NCI-H748 (cell line): Measurements from ENCODE around the gene TVP23A.
"Not testable (repeated sequence)": the region's sequence is repeated elsewhere in the genome, so short reads cannot be mapped to it uniquely, and the experiment has no call there.

Experiments
- DNase-seq: peaks from one replicate; lab custom pipeline; 2025; ENCODE audit not compliant: unreplicated experiment; lab: John Stamatoyannopoulos, UW

The TVP23A gene

GRCh38 chr16:10836174-10836853, 17.7 kb upstream of the TVP23A start:
- DNase-seq = no peak

- no peak for DNase-seq
These were observed 16.8 kb upstream of the TVP23A start for GRCh38 chr16:10835281-10835931.

GRCh38 chr16:10834766-10835165, 16.2 kb upstream of the TVP23A start:
- DNase-seq = no peak

GRCh38 chr16:10834130-10834529, 15.5 kb upstream of the TVP23A start:
- no peak for DNase-seq

GRCh38 chr16:10833271-10833670, 14.7 kb upstream of the TVP23A start:
- DNase-seq = no peak

- no peak for DNase-seq
These were observed 13.6 kb upstream of the TVP23A start for GRCh38 chr16:10831894-10832886.

GRCh38 chr16:10830240-10830639, 11.6 kb upstream of the TVP23A start:
- DNase-seq = not testable (repeated sequence)

GRCh38 chr16:10829390-10830098, 10.9 kb upstream of the TVP23A start:
- not testable (repeated sequence) for DNase-seq

- no peak for DNase-seq
These were observed 10.3 kb upstream of the TVP23A start for GRCh38 chr16:10828851-10829366.

GRCh38 chr16:10827691-10828341, 9.2 kb upstream of the TVP23A start:
- no peak for DNase-seq

- DNase-seq = no peak
These were observed 5.7 kb upstream of the TVP23A start for GRCh38 chr16:10824111-10824893.

GRCh38 chr16:10822702-10823101, 4.1 kb upstream of the TVP23A start:
- no peak for DNase-seq

GRCh38 chr16:10820546-10820945, 2.0 kb upstream of the TVP23A start:
- DNase-seq = no peak

GRCh38 chr16:10817514-10817913, 1.1 kb downstream of the TVP23A start:
- DNase-seq = no peak

GRCh38 chr16:10813099-10813455, 5.5 kb downstream of the TVP23A start:
- DNase-seq = no peak

GRCh38 chr16:10812312-10813098, 6.1 kb downstream of the TVP23A start:
- no peak for DNase-seq

GRCh38 chr16:10809706-10810105, 8.9 kb downstream of the TVP23A start:
- no peak for DNase-seq

- no peak for DNase-seq
These were observed 9.7 kb downstream of the TVP23A start for GRCh38 chr16:10808850-10809249.

GRCh38 chr16:10808218-10808617, 10.4 kb downstream of the TVP23A start:
- no peak for DNase-seq
